22Rv1 (cell line): ENCODE measurements around the gene IFT80.

Experiments
- H3K27ac ChIP-seq: fragments of 450-650 bp; 2 replicates; pipeline ENCODE4 v1.5.1; 2017
- CTCF ChIP-seq: fragments of 450-650 bp; IDR thresholded peaks from 2 replicates; pipeline ENCODE4 v1.5.1; 2017; ENCODE audit warnings: mild to moderate bottlenecking
- ZFX ChIP-seq: fragments of 450-650 bp; IDR thresholded peaks from 2 replicates; pipeline ENCODE4 v1.6.1; 2017; ENCODE audit warnings: antibody characterized with exemption, borderline replicate concordance

Gene IFT80

GRCh38 chr3:160287666-160288065, 111.4 kb downstream of the IFT80 start:
- TF ChIP-seq CTCF (no peak), ZFX (no peak)
- no peak overlapping the region for H3K27ac ChIP-seq

- TF ChIP-seq ZFX (no peak), CTCF (no peak)
- no peak overlapping the region for H3K27ac ChIP-seq
These were observed 112.8 kb downstream of the IFT80 start for GRCh38 chr3:160286231-160286630.

- TF ChIP-seq ZFX (no peak), CTCF (no peak)
These were observed 118.2 kb downstream of the IFT80 start for GRCh38 chr3:160280836-160281235.

GRCh38 chr3:160279657-160280056, 119.4 kb downstream of the IFT80 start:
- no peak overlapping the region for H3K27ac ChIP-seq
- TF ChIP-seq ZFX (no peak), CTCF (no peak)

More at GRCh38 chr3:160280836-160281235, 118.2 kb downstream of the IFT80 start:
- H3K27ac ChIP-seq: no peak overlapping the region

GRCh38 chr3:160278210-160278609, 120.8 kb downstream of the IFT80 start:
- H3K27ac ChIP-seq: peak overlapping the region; percentile 32
- no peak for TF ChIP-seq CTCF

GRCh38 chr3:160265088-160265487, 133.9 kb downstream of the IFT80 start:
- H3K27ac ChIP-seq: peak overlapping the region; percentile 36; the same call in 1 of the 2 replicates
- TF ChIP-seq ZFX: no peak
- no peak for TF ChIP-seq CTCF

GRCh38 chr3:160260587-160261270, 138.3 kb downstream of the IFT80 start:
- TF ChIP-seq CTCF (no peak), ZFX (no peak)
- no peak overlapping the region for H3K27ac ChIP-seq
